ENCODE results near the gene MBOAT1. TPM values are rescaled to one million over a fixed set of nuclear protein-coding genes. Genes with fewer than 3 reads are reported as not detected.
"Not testable (repeated sequence)": the region's sequence is repeated elsewhere in the genome, so short reads cannot be mapped to it uniquely, and the experiment has no call there.

The MBOAT1 gene
- polyA plus RNA-seq, 5 donors = 12.9 to 20.3 (median 18.4) TPM

GRCh38 chr6:20203561-20204511 is 8.4 kb downstream of the MBOAT1 start:
- DNase-seq = no peak

- no peak for DNase-seq
These were observed 9.5 kb downstream of the MBOAT1 start for GRCh38 chr6:20202699-20203302.

GRCh38 chr6:20202324-20202658 is 10.0 kb downstream of the MBOAT1 start:
- no peak for DNase-seq

GRCh38 chr6:20200761-20201630 is 11.3 kb downstream of the MBOAT1 start:
- DNase-seq = no peak

- DNase-seq = no peak
These were observed 13.5 kb downstream of the MBOAT1 start for GRCh38 chr6:20198775-20199174.

GRCh38 chr6:20198156-20198774 is 14.0 kb downstream of the MBOAT1 start:
- no peak for DNase-seq

GRCh38 chr6:20197251-20197650 is 15.0 kb downstream of the MBOAT1 start:
- DNase-seq = no peak

- DNase-seq = no peak
These were observed 19.6 kb downstream of the MBOAT1 start for GRCh38 chr6:20192625-20193024.

- DNase-seq = no peak
These were observed 20.3 kb downstream of the MBOAT1 start for GRCh38 chr6:20191992-20192391.

GRCh38 chr6:20188630-20189075 is 23.6 kb downstream of the MBOAT1 start:
- no peak for DNase-seq

- DNase-seq = no peak
These were observed 25.3 kb downstream of the MBOAT1 start for GRCh38 chr6:20186981-20187380.

GRCh38 chr6:20183706-20184105 is 28.6 kb downstream of the MBOAT1 start:
- DNase-seq = no peak

GRCh38 chr6:20182926-20183521 is 29.2 kb downstream of the MBOAT1 start:
- DNase-seq = peak in 1 of 2 donors; percentile 23

- DNase-seq = no peak
These were observed 30.2 kb downstream of the MBOAT1 start for GRCh38 chr6:20182069-20182468.

- DNase-seq = no peak
These were observed 31.3 kb downstream of the MBOAT1 start for GRCh38 chr6:20180935-20181334.

- DNase-seq = not testable (repeated sequence)
These were observed 32.8 kb downstream of the MBOAT1 start for GRCh38 chr6:20179287-20180045.

GRCh38 chr6:20178327-20178726 is 33.9 kb downstream of the MBOAT1 start:
- no peak for DNase-seq

- no peak for DNase-seq
These were observed 36.4 kb downstream of the MBOAT1 start for GRCh38 chr6:20175810-20176410.

- DNase-seq = no peak
These were observed 38.2 kb downstream of the MBOAT1 start for GRCh38 chr6:20173833-20174792.
